Thymus (tissue), 11 donors: ENCODE results near the gene TCF19. TPM values are rescaled to one million over a fixed set of nuclear protein-coding genes. Genes with fewer than 3 reads are reported as not detected.
A peak's percentile ranks its signal among the peaks of the same experiment; 100 is the strongest.
"Not testable (repeated sequence)": the region's sequence is repeated elsewhere in the genome, so short reads cannot be mapped to it uniquely, and the experiment has no call there.

ENCODE experiments used
- DNase-seq, 9 donors: peaks; one replicate each; pipeline ENCODE4 v3.0.0-alpha.2; 2013; ENCODE audit warnings: low spot score in 9 of 9, low read depth in 6 of 9, missing footprints in 1 of 9
- H3K27ac ChIP-seq, 2 donors: one replicate each; pipeline ENCODE4 v1.5.1; 2013; ENCODE audit warnings: control low read depth in 1 of 2, low read depth in 1 of 2, low read length in 1 of 2, mild to moderate bottlenecking in 1 of 2, moderate library complexity in 1 of 2
- H3K27me3 ChIP-seq, 2 donors: one replicate each; pipeline ENCODE4 v1.5.1; 2013; ENCODE audit warnings: low read length in 1 of 2; ENCODE audit not compliant: control insufficient read depth in 2 of 2, insufficient read depth in 1 of 2
- H3K36me3 ChIP-seq, 2 donors: one replicate each; pipeline ENCODE4 v1.5.1; 2013; ENCODE audit warnings: low read length in 1 of 2, mild to moderate bottlenecking in 1 of 2, moderate library complexity in 1 of 2; ENCODE audit not compliant: control insufficient read depth in 2 of 2, insufficient read depth in 2 of 2
- H3K4me1 ChIP-seq, 2 donors: one replicate each; pipeline ENCODE4 v1.5.1; 2013; ENCODE audit warnings: low read length in 2 of 2; ENCODE audit not compliant: control insufficient read depth in 2 of 2, insufficient read depth in 2 of 2
- H3K4me3 ChIP-seq, 2 donors: one replicate each; pipeline ENCODE4 v1.5.1; 2013; ENCODE audit warnings: low read length in 2 of 2, control low read depth in 1 of 2, mild to moderate bottlenecking in 1 of 2
- H3K9me3 ChIP-seq, 2 donors: one replicate each; pipeline ENCODE4 v1.5.1; 2013; ENCODE audit warnings: low read length in 1 of 2, mild to moderate bottlenecking in 1 of 2; ENCODE audit not compliant: control insufficient read depth in 2 of 2, insufficient read depth in 1 of 2
- WGBS: extraction: QIAGEN DNeasy Blood & Tissue Kit; methylation state at CpG from one replicate; pipeline ENCODE4 v1.1.7; 2013; 5-methylcytosine and 5-hydroxymethylcytosine counted together
- polyA plus RNA-seq: library from polyadenylated mRNA; stranded (reverse); fragments of 200-250 nt; gene quantifications from one replicate; pipeline ENCODE4 v1.2.3, GENCODE V29; 2013
- total RNA-seq: library from RNA; stranded (reverse); fragments of 120-200 nt; gene quantifications from one replicate; pipeline ENCODE4 v1.2.4, GENCODE V29; 2013
- donor health status: healthy.

TCF19 gene
- total and polyA plus RNA-seq, 2 donors, result 5.1 to 23.8 TPM

- H3K36me3 ChIP-seq, H3K9me3 ChIP-seq, H3K4me3 ChIP-seq, H3K27me3 ChIP-seq, DNase-seq, H3K27ac ChIP-seq, H3K4me1 ChIP-seq: not testable (repeated sequence)
- 95% methylated on average over 6 of the region's 6 CpGs for WGBS
Measured at GRCh38 chr6:31183859-31184258, 25.5 kb downstream of the TCF19 start.

DNA sequence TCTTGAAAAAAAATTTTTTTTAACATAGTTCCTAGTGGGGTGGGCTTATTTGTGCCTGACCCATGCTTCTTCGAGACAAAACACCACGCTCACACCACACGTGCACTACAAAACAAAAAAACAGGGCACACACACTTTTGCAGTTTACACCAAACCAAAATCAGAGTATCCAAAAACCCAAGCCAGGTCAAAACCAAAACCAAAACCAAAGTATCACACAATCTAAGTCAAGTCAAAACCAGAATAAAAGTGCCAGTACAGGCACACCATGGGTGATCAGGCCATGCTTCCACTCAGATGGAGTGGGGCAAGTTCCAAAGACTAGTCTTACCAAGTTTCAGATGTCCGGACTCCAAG is 27.3 kb downstream of the TCF19 start:
- not testable (repeated sequence) for H3K4me3 ChIP-seq

DNA sequence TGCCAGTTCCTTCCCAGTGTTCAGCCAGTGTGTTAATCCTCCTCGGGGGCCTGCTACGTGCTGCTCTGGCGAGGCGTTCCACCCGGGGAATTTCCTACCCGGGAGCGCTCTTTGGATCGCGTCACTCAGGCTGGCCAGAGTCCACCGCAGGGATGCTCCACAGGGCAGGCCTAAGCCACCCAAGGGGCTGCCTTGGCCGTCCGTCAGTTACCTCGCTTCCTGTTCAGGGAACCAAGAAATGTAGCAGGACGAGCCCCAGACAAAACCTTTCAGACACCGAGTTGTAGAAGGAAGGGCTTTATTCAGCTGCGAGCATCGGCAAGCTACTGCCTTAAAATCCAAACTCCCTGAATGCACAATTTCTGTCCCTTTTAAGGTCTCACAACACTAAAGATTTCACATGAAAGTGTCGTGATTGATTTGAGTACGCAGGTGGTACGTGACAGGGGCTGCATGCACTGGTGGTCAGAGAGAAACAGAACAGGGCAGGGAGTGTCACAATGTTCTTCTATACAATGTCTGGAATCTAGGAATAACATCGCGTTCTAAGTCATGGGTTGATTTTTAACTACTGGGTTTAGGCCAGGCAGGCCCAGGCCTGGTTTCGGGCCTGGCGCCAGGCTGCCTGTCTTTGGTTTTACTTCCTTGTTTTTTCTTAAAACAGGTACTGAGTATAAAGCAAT is 27.8 kb downstream of the TCF19 start:
- H3K9me3 ChIP-seq, result no peaks in the 10 kb centered on the region
- no peak for DNase-seq
- H3K4me1 ChIP-seq, result peaks cover 0 to 2% of the 10 kb centered on the region in 2 donors
- 91% methylated on average over 24 of the region's 24 CpGs for WGBS
- H3K27ac ChIP-seq, result peak overlapping the region; percentile 81 to 87
- no peaks in the 10 kb centered on the region for H3K36me3 ChIP-seq
- no peak overlapping the region for H3K4me3 ChIP-seq
- H3K27me3 ChIP-seq, result no peaks in the 10 kb centered on the region

More for the DNA sequence above, 27.3 kb downstream of the TCF19 start:
- DNase-seq, H3K9me3 ChIP-seq, H3K36me3 ChIP-seq, H3K4me1 ChIP-seq, H3K27me3 ChIP-seq: not testable (repeated sequence)
- H3K27ac ChIP-seq, result peak overlapping the region; percentile 81 to 87
- WGBS, result 94% methylated on average over 4 of the region's 4 CpGs

DNA sequence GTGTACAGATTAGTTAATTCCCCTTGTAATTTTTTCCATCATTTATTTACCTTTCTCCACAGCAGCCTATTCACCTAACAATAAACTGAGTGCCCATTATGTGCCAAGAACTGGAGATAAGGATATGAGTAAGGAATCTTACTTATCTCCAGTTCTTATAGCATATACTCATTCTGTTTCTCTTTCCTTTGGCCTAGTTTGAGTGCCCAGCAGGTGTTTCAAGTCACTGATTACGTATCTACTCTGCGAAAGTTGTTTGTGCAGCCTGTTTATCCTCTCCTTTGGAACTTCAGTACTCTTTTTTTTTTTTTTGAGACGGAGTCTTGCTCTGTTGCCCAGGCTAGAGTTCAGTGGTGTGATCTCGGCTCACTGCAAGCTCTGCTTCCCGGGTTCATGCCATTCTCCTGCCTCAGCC is 29.4 kb downstream of the TCF19 start:
- Histone ChIP-seq H3K36me3 (no peaks in the 10 kb centered on the region), H3K9me3 (no peaks in the 10 kb centered on the region), H3K4me3 (no peak overlapping the region), H3K27me3 (no peaks in the 10 kb centered on the region), H3K4me1 (peaks cover 0 to 2% of the 10 kb centered on the region in 2 donors), H3K27ac (no peak overlapping the region)
- WGBS, result 88% methylated on average over 5 of the region's 5 CpGs
- DNase-seq, result no peak

- H3K27me3 ChIP-seq, H3K4me3 ChIP-seq, H3K36me3 ChIP-seq, H3K9me3 ChIP-seq, H3K4me1 ChIP-seq, DNase-seq, H3K27ac ChIP-seq: not testable (repeated sequence)
- 97% methylated on average over 3 of the region's 3 CpGs for WGBS
Measured at GRCh38 chr6:31189223-31189622, 30.8 kb downstream of the TCF19 start.

GRCh38 chr6:31190488-31190887 is 32.1 kb downstream of the TCF19 start:
- H3K9me3 ChIP-seq, result no peaks in the 10 kb centered on the region
- WGBS, result 84% methylated on average over 4 of the region's 4 CpGs
- H3K27ac ChIP-seq, result no peak overlapping the region
- H3K27me3 ChIP-seq, result no peaks in the 10 kb centered on the region
- H3K4me3 ChIP-seq, result no peak overlapping the region
- peaks cover 0 to 4% of the 10 kb centered on the region in 2 donors for H3K36me3 ChIP-seq
- peaks cover 0 to 2% of the 10 kb centered on the region in 2 donors for H3K4me1 ChIP-seq
- no peak for DNase-seq

- not testable (repeated sequence) for H3K36me3 ChIP-seq, H3K27me3 ChIP-seq, H3K9me3 ChIP-seq, H3K4me3 ChIP-seq, H3K4me1 ChIP-seq, H3K27ac ChIP-seq
- 84% methylated on average over 10 of the region's 10 CpGs for WGBS
- DNase-seq, result peak in 2 of 9 donors; percentile 48 to 66
Measured at GRCh38 chr6:31192431-31193105, 34.2 kb downstream of the TCF19 start.

GRCh38 chr6:31193206-31193605 is 34.8 kb downstream of the TCF19 start:
- Histone ChIP-seq H3K4me3 (no peak overlapping the region), H3K27ac (peak overlapping the region in 1 of 2 donors; percentile 18), H3K9me3 (no peaks in the 10 kb centered on the region), H3K27me3 (no peaks in the 10 kb centered on the region), H3K4me1 (peaks cover 3 to 8% of the 10 kb centered on the region in 2 donors), H3K36me3 (peaks cover 0 to 4% of the 10 kb centered on the region in 2 donors)
- DNase-seq, result no peak
- 81% methylated on average over 8 of the region's 8 CpGs for WGBS

GRCh38 chr6:31194061-31194834 is 35.9 kb downstream of the TCF19 start:
- Histone ChIP-seq H3K4me1 (peaks cover 4 to 17% of the 10 kb centered on the region in 2 donors), H3K9me3 (no peaks in the 10 kb centered on the region), H3K27me3 (no peaks in the 10 kb centered on the region), H3K27ac (no peak overlapping the region), H3K4me3 (no peak overlapping the region), H3K36me3 (peaks cover 0 to 4% of the 10 kb centered on the region in 2 donors)
- DNase-seq, result no peak
- 91% methylated on average over 6 of the region's 6 CpGs for WGBS
